Neural progenitor cell (in vitro differentiated cells): Measurements from ENCODE around the gene OAF. TPM values are rescaled to one million over a fixed set of nuclear protein-coding genes. Genes with fewer than 3 reads are reported as not detected.

ENCODE experiments used
- DNase-seq: peaks from one replicate; pipeline ENCODE4 v3.0.0-alpha.2; 2016; ENCODE audit warnings: low spot score
- H2AFZ ChIP-seq: fragments of 200-600 bp; sonication (generic); replicated peaks from 2 replicates; pipeline ENCODE4 v1.6.1; 2016; ENCODE audit warnings: antibody characterized with exemption
- H3F3A ChIP-seq: fragments of 200-600 bp; sonication (generic); 2 replicates; pipeline ENCODE4 v1.6.1; 2016; ENCODE audit warnings: antibody characterized with exemption, low read depth
- H3K27ac ChIP-seq: fragments of 200-600 bp; sonication (generic); 2 replicates; pipeline ENCODE4 v1.5.1; 2016; ENCODE audit warnings: mild to moderate bottlenecking
- H3K27me3 ChIP-seq: fragments of 200-600 bp; sonication (generic); 2 replicates; pipeline ENCODE4 v1.6.1; 2016; ENCODE audit warnings: mild to moderate bottlenecking, moderate library complexity
- H3K36me3 ChIP-seq: fragments of 200-600 bp; sonication (generic); 2 replicates; pipeline ENCODE4 v1.5.1; 2016
- H3K4me1 ChIP-seq: fragments of 200-600 bp; sonication (generic); 2 replicates; pipeline ENCODE4 v1.6.1; 2016; ENCODE audit warnings: mixed run types
- H3K4me2 ChIP-seq: fragments of 200-600 bp; sonication (generic); 2 replicates; pipeline ENCODE4 v1.6.1; 2016
- H3K4me3 ChIP-seq: fragments of 200-600 bp; sonication (generic); 2 replicates; pipeline ENCODE4 v1.5.1; 2016
- H3K79me2 ChIP-seq: fragments of 200-600 bp; sonication (generic); 2 replicates; pipeline ENCODE4 v1.6.1; 2016; ENCODE audit warnings: low read depth
- H3K9ac ChIP-seq: fragments of 200-600 bp; sonication (generic); 2 replicates; pipeline ENCODE4 v1.6.1; 2016
- H3K9me3 ChIP-seq: fragments of 200-600 bp; sonication (generic); 2 replicates; pipeline ENCODE4 v1.5.1; 2016; ENCODE audit warnings: low read depth
- H4K20me1 ChIP-seq: fragments of 200-600 bp; sonication (generic); 2 replicates; pipeline ENCODE4 v1.6.1; 2016; ENCODE audit warnings: low read depth
- H3K27ac Mint-ChIP-seq: 3 replicates; pipeline ENCODE4 v1.8.0; 2021; ENCODE audit warnings: mixed read lengths
- H3K27me3 Mint-ChIP-seq: 2 replicates; pipeline ENCODE4 v1.8.0; 2022; ENCODE audit warnings: low read depth, mild to moderate bottlenecking, inconsistent platforms, moderate library complexity, mixed read lengths; ENCODE audit not compliant: insufficient read depth
- H3K36me3 Mint-ChIP-seq: 3 replicates; pipeline ENCODE4 v1.8.0; 2021; ENCODE audit warnings: mixed read lengths
- H3K4me1 Mint-ChIP-seq: 3 replicates; pipeline ENCODE4 v1.8.0; 2021; ENCODE audit warnings: mixed read lengths
- H3K4me3 Mint-ChIP-seq: 3 replicates; pipeline ENCODE4 v1.8.0; 2021; ENCODE audit warnings: mild to moderate bottlenecking, moderate library complexity, mixed read lengths
- H3K9me3 Mint-ChIP-seq: 3 replicates; pipeline ENCODE4 v1.8.0; 2020; ENCODE audit warnings: mixed read lengths
- EZH2 ChIP-seq: fragments of 200-600 bp; sonication (generic); IDR thresholded peaks from 2 replicates; pipeline ENCODE4 v1.6.1; 2017; ENCODE audit warnings: antibody characterized with exemption, mild to moderate bottlenecking, moderate library complexity
- EZH2phosphoT487 ChIP-seq: fragments of 200-600 bp; sonication (generic); IDR thresholded peaks from 2 replicates; pipeline ENCODE4 v1.6.1; 2017; ENCODE audit warnings: antibody characterized with exemption
- total RNA-seq: library from RNA; depleted of rRNA; stranded (reverse); fragments of >200 nt; gene quantifications from 2 replicates; pipeline ENCODE4 v1.2.3, GENCODE V29; 2015; ENCODE audit warnings: low replicate concordance
- TF ChIP-seq, protein P1 (sequence below): fragments of 200-600 bp; sonication (generic); IDR thresholded peaks from 2 replicates; pipeline ENCODE4 v1.5.1; 2017; ENCODE audit warnings: antibody characterized with exemption, mild to moderate bottlenecking

Gene OAF
- total RNA-seq, 1 donor from 2014 or later, result 0.47 TPM

DNA sequence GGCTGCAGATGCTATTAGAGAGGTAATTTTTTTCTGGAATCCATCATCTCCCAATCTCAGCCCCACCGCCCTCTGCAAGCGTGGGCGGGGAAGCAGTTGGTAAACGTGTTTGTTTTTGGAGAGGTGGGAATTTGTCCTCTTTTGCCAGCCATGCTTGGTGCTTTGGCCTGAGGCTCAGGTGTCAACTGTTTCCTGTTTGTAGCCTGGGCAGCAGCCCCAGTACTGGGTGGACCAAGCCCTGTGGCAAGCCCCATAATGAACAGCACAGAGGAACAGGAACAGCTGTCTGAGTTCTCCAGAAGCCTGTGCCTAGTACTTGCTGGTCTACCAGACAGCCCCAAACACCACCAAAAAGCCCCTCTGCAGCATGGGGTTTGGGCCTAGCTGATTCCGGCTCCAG lies 68.7 kb downstream of the OAF start:
- no peaks in the 10 kb centered on the region for H3F3A ChIP-seq
- H4K20me1 ChIP-seq, result no peaks in the 10 kb centered on the region
- TF ChIP-seq EZH2phosphoT487, result no peak
- no peak for TF ChIP-seq EZH2
- TF ChIP-seq, protein P1, sequence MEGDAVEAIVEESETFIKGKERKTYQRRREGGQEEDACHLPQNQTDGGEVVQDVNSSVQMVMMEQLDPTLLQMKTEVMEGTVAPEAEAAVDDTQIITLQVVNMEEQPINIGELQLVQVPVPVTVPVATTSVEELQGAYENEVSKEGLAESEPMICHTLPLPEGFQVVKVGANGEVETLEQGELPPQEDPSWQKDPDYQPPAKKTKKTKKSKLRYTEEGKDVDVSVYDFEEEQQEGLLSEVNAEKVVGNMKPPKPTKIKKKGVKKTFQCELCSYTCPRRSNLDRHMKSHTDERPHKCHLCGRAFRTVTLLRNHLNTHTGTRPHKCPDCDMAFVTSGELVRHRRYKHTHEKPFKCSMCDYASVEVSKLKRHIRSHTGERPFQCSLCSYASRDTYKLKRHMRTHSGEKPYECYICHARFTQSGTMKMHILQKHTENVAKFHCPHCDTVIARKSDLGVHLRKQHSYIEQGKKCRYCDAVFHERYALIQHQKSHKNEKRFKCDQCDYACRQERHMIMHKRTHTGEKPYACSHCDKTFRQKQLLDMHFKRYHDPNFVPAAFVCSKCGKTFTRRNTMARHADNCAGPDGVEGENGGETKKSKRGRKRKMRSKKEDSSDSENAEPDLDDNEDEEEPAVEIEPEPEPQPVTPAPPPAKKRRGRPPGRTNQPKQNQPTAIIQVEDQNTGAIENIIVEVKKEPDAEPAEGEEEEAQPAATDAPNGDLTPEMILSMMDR, result no peak
- no peak overlapping the region for H3K9ac ChIP-seq
- no peaks in the 10 kb centered on the region for H3K36me3 Mint-ChIP-seq
- H3K27ac ChIP-seq, result no peak overlapping the region
- H3K27me3 Mint-ChIP-seq, result peaks cover 9% of the 10 kb centered on the region
- no peaks in the 10 kb centered on the region for H3K27me3 ChIP-seq
- H3K4me3 ChIP-seq, result no peak overlapping the region
- DNase-seq, result no peak
- no peaks in the 10 kb centered on the region for H3K9me3 ChIP-seq
- no peaks in the 10 kb centered on the region for H3K36me3 ChIP-seq
- no peak overlapping the region for H2AFZ ChIP-seq
- H3K4me2 ChIP-seq, result no peak overlapping the region
- H3K4me1 Mint-ChIP-seq, result peaks cover 22% of the 10 kb centered on the region
- H3K4me1 ChIP-seq, result peaks cover 11% of the 10 kb centered on the region
- no peaks in the 10 kb centered on the region for H3K9me3 Mint-ChIP-seq
- no peak overlapping the region for H3K4me3 Mint-ChIP-seq
- no peak overlapping the region for H3K27ac Mint-ChIP-seq
- no peaks in the 10 kb centered on the region for H3K79me2 ChIP-seq

Other genes with a start within 250 kb of the OAF start
- 0.11 TPM in 1 of 2 replicates, not detected in the other for gene TRIM29, start 72.9 kb upstream of the OAF start, total RNA-seq
- gene POU2F3, start 29.1 kb downstream of the OAF start, total RNA-seq, result 1.4 TPM in 1 of 2 replicates, not detected in the other
- 25.1 and 32.2 TPM in 2 replicates for gene TLCD5, start 114.3 kb downstream of the OAF start, total RNA-seq
- 24.9 and 31.3 TPM in 2 replicates for gene ARHGEF12, start 125.4 kb downstream of the OAF start, total RNA-seq